GM20000 (cell line): ENCODE data around the gene ZNF304.
A peak's percentile ranks its signal among the peaks of the same experiment; 100 is the strongest.

Experiments
- DNase-seq: peaks from one replicate; pipeline ENCODE4 v3.0.0; 2012; ENCODE audit warnings: low spot score
- CTCF ChIP-seq: IDR thresholded peaks from 2 replicates; pipeline ENCODE4 v1.5.1; 2012; ENCODE audit warnings: mild to moderate bottlenecking, control low read depth; ENCODE audit errors: extremely low read depth, missing control alignments

The ZNF304 gene

GRCh38 chr19:57327993-57328392 is 23.1 kb upstream of the ZNF304 start:
- DNase-seq = no peak
- TF ChIP-seq CTCF = no peak

- no peak for TF ChIP-seq CTCF
- no peak for DNase-seq
These were observed 16.9 kb upstream of the ZNF304 start for GRCh38 chr19:57334191-57334590.

- DNase-seq = no peak
- TF ChIP-seq CTCF = no peak
These were observed 12.2 kb upstream of the ZNF304 start for GRCh38 chr19:57338877-57339276.

- TF ChIP-seq CTCF = no peak
- no peak for DNase-seq
These were observed 8.5 kb upstream of the ZNF304 start for GRCh38 chr19:57342582-57342981.

- DNase-seq = no peak
- no peak for TF ChIP-seq CTCF
These were observed 2.9 kb upstream of the ZNF304 start for GRCh38 chr19:57348136-57348535.

- DNase-seq = no peak
- peak; percentile 3 for TF ChIP-seq CTCF
These were observed 796 bp downstream of the ZNF304 start for GRCh38 chr19:57351867-57352266.

- no peak for DNase-seq
- TF ChIP-seq CTCF = no peak
These were observed 4.8 kb downstream of the ZNF304 start for GRCh38 chr19:57355916-57356315.
